G401.6 (cell line): ENCODE measurements around the gene RUVBL1.

Source experiments
- FAIRE-seq: peaks from 2 replicates; lab custom pipeline; 2012; peaks lifted over from hg19 to GRCh38; lab: Jason Lieb, UNC

Gene RUVBL1

DNA sequence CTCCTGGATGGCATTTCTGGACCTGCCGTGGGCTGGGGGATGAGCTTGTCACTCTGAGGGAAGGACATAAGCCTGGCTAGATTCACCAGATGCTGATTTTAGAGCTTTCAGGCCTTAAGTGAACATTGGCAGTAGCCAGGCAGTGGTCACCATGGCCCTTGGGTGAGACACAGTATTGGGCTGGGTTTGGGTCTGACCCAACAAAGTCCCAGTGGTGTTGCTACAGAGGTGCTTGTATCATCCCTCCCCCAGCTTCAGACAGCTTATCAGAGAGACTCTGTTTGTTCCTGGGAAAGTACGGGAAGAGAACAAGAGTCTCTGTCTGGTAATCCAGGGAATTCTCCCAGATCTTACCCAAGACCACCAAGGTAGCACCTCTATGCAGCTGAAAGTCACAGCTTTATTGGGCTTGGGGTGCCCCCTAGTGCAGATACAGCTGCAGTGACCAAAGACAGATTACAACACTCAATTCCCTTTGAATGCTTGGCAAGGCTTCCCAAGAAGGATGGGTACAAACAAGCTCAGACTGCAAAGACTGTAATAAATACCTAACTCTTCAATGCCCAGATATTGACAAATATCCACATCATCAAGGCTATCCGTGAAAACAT, 9.8 kb upstream of the RUVBL1 start:
- FAIRE-seq = peak; percentile 88

DNA sequence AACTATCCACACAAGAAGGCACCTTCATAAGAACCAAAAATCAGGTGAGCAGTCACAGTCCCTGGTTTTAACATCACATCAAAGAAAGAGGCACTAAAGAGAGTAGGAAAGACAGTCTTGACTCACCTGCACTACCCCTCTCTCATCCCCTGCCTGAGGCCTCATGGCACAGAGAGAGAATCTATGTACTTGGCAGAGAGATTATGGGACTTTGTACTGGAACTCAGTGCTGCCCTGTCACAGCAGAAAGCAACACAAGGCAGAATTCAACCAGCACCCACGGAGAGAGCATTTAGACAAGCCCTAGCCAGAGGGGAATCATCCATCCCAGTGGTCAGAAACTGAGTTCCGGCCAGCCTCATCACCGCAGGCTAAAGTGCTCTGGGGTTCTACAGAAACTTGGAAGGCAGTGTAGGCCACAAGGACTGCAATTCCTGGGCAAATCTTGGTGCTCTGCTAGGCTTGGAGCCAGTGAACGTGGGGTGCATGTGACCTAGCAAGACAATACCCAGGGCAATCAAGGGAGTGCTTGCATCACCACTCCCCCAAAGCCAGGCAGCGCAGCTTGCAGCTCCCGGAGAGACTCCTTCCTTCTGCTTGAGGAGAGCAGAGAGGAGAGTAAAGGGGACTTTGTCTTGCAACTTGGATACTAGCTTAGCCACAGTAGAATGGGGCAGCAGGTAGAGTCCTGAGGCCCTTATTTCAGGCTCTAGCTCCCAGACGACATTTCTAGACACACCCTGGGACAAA, 8.5 kb upstream of the RUVBL1 start:
- no peak for FAIRE-seq

DNA sequence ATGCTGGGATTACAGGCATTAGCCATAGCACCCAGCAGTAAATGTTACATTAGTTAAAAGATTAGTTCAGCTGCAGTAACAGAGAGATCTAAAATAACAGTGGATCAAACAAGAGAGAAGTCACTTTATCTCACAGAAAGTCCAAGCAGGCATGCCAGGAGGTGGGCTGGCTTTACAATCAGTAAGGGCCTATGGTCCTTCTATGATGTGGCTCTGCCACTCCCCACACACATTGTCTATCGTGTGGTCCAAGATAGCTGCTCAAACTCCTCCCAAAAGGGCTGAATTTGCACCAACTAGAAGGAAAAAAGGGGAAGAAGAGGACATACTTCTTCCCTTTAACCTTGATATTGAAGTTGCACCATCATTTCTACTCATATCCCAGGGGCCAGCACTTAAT, 4.6 kb upstream of the RUVBL1 start:
- no peak for FAIRE-seq

DNA sequence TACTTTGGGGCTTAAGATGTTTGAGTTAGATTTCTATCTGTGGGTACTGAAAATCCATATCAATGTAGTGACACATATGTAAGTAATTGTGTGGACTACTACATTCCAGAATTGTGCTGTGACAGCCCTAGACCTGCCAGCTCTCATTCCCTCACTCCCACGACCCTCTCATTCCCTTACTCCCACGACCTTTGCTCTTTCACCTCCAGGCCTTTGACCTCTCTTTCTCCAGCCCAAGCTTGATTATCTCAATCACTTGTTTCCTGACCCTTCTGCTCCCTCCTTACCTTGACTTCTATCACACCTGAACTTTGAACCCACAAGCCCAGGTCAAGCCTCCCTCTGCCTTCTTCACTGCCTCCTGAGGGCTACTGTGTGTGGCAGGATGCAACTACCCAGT, 3.6 kb upstream of the RUVBL1 start:
- FAIRE-seq = no peak

DNA sequence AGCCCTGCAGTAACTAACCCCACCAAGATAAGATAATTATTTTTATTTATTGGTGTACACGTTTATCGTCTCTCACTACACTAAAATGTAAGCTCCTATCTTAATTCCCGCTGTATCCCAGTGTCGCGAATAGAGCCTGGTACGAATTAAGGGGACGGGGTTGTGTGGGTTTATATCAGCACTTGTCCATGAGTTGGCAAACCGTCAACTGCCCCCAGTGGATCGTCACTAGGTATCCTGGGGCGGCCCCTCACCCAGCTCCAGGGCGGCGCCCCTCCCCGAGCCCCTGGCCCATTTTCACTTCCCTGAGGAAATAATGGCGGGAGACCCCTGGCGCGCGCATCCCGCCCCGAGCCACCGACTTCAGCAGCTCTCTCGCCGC, 465 bp downstream of the RUVBL1 start:
- no peak for FAIRE-seq

DNA sequence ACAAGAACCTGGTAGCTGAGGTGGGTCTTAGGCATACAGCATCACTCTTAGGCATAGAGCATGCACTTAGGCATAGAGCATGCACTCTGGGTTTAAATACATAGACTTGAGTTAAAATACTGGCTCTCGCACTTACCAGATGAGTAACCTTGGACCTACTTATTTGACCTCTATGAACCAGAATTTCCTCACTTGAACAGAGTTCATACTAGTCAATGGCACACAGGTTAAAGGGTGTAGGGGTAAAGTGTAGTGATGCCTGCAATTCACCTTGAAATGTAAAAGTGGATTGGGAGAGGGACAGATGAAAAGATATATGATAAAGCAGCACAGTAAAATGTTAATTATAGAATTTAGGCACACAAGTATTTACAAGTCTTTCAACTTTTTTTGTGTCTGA, 1.6 kb downstream of the RUVBL1 start:
- FAIRE-seq = no peak

DNA sequence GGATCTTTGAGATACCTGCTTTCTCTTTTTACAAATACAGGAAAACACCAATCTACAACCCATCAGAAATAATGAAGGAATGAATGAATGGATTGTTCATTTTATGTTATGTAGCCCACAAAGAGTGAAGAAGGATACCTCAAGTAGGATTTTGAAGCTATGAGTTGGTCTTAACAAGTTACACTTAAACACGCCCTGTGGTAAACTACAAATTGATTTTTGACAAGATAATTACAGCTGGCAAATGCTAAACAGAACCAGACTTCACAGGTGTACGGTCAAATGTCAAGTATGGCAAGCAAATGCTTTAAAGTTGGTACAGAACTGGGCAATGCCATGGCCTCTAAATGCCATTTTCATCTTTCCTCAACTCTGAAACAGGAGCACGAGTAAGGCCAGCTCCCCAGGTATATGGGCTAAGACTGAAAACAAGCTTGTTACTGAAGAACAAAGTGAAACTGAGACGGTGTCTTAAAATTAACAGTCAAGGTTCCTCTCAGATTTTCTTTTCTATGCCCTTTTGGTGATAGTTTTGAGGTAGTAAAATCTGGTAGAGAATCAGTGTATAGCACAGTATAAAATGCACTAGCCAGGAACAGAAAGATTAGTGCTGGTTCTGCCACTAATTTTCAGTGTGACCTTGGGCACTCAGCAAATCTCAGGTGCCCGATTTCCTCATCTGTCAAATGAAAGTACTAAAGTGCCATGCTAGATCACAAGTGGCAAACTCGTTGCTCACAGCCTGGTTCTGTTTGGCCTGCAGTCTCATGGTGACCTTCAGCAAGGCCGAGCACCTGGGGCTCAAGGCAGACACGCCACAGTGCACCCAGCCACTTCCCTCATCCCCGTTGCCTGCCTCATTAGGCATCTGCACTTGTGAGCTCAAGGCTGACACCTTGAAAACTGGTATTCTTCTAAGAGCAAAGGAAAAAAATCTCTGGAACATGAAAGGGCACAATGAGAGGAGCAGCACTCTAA, 9.5 kb downstream of the RUVBL1 start:
- no peak for FAIRE-seq

DNA sequence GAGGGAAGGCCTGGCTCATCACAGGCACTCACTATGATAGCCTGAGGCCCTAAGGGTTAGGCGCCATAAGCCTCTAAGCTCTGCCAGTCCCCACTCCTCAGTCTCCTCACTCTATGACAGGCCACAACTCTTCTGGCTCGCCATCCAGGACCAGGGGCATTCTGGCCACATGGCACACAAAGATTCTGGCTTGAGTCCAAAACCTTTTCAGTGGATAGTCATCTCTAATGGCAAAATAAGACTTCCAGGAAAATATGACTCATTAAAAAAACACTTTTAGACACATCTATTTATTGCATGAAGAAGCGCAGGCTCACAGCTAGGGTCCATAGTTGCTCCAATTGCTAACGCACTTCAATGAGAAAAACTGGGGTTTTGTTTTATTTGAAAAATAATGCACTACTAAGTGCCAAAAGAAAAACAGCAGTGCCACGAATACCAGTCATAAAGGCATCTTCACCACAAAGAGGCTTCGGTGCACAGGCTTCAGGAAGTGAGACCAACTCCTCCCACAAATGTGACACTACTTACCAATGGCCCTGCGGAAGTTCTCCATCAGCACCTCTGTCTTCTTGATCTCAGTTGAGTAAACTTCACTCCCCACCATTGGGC, 11.1 kb downstream of the RUVBL1 start:
- FAIRE-seq = no peak

DNA sequence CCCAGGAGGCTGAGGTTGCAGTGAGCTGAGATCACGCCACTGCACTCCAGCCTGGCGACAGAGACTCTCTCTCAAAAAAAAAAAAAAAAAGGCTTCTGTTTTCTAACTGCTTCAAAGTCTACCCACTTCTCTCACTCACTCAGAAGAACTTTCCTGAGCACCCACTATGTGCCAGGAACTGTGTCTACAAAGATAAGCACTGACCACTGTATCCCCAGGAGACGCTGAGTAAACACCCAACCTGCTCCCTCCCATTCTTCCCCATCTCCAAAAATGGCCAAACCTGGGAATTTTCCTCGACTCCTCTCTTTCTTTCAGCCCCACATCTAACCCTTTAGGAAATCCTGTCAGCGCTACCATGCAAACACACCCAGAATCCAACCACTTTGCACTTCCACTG, 12.5 kb downstream of the RUVBL1 start:
- no peak for FAIRE-seq

DNA sequence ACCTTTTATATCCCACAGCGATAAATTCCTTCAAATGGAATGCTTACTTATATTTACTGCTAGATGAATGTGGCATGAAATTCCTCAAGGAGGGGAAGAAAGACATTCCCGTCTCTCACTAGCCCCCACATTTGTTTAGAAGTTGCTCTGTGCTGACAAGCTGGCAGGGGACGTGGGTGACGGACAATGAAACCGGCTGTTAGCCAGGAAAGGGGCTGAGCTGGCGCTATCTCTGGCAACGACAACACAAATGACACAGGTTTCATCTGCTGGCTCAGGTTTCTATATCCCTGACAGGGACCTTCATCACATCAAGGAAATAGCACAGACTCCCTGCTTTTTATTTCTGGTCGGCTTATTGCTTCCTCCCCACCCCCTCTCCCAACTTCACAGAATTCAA, 15.8 kb downstream of the RUVBL1 start:
- FAIRE-seq = no peak

DNA sequence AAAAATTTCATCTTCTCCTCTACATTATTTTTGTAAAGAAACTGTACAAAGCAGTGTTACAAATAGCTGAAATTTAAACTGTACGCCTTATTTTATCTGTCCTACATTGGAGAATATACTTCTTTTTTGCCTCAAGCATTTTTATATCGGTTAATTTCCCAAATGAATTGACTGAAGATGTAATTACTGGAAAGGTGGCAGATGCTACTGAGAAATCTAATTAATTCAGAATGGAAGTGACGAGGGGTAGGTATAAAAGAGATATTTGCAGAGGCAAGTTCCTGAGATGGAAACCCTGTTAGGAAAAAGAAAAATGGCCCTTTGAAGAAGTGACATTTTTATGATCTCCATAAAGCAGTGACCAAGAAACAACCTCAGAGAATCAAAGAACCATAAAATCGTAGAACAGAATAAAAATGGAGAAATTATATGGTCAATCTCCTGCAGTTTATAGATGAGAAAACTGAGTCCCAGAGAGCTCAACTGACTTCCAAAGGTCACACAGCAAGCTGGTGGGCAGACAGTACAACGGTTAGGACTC, 20.4 kb downstream of the RUVBL1 start:
- no peak for FAIRE-seq

DNA sequence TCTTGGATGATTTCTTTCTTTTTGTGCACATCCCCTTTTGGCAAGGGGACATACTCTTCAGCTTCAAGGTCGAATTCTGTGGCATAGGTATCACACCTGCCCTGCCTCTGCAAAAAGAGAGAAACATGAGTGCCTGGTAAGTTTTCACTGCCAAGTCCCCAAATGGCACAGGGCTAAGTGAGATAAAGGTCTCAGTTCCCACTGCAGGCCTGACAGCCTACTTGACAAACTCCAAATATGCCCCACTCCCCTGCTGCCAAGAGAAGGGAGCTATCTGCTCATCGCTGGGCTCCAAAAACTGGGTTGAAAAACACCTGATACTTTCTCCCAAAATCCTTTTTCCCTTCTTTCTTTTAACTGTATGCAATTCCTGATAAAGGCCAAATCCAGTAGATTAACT, 23.0 kb downstream of the RUVBL1 start:
- no peak for FAIRE-seq

DNA sequence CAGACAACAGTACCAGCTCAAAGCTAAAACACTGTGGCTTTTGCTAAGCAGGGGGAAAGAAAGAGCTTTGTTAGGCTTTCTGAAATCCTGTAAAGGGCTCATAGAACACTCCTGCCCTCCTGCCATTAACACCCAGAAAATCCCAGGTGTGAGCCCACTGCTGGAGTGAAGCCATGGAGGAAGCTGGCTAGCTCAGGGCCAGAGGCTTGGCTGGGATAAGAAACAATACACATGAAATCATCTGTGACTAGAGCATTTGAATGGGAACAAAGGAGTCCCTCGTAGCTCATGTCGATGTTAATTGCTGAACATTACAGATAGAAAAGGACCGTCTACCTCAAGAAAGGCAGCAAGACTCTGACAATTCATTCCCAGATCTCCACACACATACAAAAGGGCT, 23.5 kb downstream of the RUVBL1 start:
- no peak for FAIRE-seq

DNA sequence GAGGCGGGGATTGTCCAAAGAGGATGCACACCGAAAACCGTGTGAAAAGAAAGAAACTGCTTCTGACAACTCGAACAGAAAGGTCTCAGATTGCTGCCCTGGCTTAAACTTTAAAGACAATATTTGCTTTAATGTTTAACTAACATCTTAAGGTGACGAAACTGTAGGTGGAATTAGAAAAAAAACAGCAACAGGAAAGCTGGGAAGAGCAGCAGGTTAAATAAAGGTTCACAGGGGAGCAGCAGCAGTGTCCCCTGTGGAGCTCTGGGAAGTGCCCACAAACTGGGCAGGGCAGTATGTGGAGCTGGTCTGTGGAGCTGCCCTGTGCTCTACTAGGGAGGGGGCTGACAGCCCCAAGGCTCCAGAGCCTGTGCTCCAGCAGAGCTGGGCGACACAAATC, 25.4 kb downstream of the RUVBL1 start:
- no peak for FAIRE-seq

DNA sequence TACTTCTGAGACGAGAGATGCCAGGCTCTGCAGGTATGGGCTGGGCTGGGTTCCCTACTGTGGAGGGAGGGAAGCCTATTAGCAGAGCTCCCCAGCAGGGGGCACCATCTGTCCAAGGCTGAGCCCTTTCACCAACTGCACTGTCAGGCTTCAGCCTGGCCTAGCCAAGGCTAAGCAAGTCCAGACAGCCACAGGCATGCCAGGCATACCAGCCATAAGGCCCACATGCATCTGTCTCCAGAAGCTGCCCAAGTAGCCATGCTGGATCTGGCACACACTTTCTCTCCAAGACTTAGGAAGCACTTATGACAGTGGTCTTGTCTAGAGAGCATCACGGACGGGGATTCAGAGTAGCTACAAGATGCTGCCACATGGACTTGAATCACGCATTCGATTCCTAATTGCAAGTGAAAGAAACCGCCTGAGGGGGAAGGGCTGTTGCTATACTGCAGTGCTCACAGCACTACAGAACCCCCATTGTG, 28.3 kb downstream of the RUVBL1 start:
- no peak for FAIRE-seq

DNA sequence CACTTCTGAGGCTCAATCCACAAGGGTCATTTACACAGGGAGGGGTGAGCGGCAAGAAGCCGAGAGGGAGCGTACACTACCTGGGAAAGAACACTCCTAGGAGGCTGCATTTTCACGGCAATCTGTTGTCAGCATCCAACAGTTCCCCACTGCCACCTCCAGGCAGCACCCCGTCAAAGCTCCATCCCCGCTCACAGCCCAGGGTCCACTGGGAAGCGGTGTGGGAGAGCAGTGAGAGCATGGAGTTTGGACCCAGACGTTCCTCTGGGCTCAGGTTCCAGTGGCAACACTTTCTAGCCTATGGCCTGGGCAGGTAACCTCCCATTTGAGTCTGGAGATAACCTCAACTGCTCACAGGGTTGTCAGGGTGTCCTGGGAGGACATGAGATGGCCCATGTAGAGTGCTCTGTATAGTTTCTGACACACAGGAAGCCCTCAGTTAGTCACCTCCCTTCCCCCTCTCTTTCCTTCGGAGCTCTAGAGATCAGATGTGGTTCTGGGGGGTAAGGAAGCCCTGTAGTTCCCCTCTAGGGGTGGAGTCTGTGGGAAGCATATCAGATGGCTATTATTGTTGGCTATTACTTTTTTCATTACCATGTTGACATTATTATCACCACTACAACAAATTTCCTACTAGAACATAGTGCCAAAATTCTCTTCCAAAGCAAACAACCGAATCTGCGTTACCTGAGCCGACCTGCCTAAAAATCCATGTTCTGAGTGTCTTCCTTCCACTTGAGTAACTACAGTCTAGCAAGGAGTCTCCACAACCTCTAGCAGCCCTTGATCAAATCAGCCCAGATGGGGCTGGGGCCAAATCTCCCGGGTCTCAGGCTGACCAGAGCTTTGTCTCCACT, 29.1 kb downstream of the RUVBL1 start:
- FAIRE-seq = no peak

DNA sequence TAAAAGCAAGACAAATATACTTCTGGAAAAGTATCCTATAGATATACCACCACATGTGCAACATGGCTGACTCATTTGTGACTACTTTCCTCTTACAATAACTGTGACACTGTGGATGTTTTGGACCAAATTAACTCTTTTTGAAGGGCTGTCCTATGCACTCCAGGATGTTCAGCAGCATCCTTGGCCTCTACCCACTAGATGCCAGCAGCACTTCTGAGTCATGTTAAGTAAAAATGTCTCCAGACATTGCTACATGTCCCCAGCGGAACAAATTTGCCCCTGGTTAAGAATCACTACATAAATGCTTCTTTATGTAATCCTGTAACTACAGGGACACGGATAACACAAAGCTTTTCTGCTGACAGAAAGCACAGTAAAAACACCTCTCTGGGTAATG, 32.0 kb downstream of the RUVBL1 start:
- FAIRE-seq = no peak

DNA sequence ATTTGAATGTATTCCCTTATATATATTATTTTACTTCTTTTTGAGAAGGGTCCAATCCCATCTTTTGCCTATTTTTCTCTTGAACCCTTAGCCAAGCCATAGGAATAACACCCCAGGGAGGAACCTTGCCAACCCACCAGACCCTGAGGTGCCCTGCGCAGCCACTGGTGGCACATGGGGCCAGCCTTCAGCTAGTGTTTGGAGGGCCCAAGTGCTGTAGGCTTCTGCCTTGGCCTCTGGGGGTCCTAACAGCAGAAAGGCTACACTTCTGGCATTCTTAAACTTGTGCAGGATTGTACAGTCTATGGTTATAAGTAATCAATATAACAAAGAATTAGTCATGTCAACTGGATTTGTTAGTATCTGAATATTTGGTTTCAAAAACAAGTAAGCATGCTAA, 34.5 kb downstream of the RUVBL1 start:
- FAIRE-seq = no peak

DNA sequence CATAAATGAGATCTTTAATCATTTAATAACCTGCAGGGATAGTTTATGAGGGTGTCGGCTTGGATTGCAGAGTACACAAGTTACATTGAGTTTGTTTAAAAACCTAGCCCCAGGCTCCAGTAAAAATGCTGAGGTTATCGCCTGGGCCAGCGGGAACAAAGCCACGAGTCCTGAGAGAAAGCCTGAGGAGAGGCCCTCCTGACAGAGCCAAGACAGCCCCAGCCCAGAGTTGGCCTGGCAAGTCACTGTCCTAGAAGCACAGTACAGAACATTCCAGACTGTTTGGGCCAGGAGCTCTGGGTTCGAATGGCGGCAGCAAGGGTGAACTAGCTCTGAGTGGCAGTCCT, 39.0 kb downstream of the RUVBL1 start:
- FAIRE-seq = no peak

DNA sequence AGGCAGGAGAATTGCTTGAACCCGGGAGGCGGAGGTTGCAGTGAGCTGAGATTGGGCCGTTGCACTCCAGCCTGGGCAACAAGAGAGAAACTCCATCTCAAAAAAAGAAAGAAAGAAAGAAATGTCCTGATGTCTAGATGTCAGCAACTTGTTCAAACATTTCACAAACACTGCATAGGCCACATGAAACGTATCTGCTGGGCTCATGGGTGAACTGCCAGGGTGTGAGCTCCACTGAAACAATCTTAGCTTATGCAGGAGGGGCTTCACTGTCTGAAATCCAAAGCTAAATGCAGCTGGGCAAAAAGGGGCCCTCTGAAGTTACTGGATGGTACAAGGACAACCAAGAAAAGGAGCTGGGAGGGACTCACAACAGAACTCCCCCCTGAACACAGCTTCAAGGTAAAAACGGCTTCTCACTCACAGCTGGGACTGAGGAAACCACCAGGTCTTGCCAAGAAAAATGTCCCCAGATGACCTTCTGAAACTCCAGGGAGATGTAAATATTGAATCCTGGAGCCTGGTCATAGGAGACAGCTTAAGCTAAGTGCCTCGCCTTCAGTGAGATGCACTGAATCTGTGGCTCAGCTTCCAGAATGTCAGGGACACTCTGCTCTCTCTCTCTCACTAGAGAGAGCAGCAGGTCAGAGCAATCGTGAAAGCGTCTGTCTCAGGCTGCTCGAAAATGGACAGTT, 39.5 kb downstream of the RUVBL1 start:
- FAIRE-seq = no peak

DNA sequence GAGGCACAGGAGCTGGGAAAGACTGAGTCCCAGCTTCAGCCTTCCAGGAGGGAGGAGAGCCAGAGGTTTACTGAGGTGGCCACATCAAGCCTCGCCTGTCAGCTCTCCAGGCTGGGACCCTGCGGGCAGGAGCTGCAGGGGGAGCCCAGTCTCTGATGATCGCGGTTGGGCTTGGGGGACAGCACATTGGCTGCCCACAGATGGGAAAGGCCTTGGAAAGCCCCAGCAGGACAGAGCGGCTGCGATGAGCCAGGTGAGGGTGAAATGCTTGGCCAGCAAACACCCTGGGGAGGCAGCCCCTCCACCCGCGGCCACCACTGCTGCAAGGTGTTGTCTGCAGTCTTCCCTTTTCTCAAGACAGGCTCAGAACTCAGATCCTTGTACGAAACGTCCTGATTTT, 40.2 kb downstream of the RUVBL1 start:
- FAIRE-seq = no peak
